Panc1 (cell line): ENCODE results near the gene BMI1.

ENCODE experiments used
- POLR2AphosphoS5 ChIP-seq: IDR thresholded peaks from 2 replicates; pipeline ENCODE4 v1.6.1; 2012; ENCODE audit warnings: mild to moderate bottlenecking, low read depth, low read length, moderate library complexity
- REST ChIP-seq, 2 experiments: IDR thresholded peaks; 2 replicates each; pipeline ENCODE4 v1.6.1; 2011 to 2012; ENCODE audit warnings: low read depth in 2 of 2, control low read depth in 1 of 2, low read length in 1 of 2, mild to moderate bottlenecking in 1 of 2, moderate library complexity in 1 of 2; ENCODE audit not compliant: insufficient read depth in 1 of 2
- TCF7L2 ChIP-seq: IDR thresholded peaks from 2 replicates; pipeline ENCODE4 v1.6.1; 2011; ENCODE audit warnings: mild to moderate bottlenecking, low read depth, low read length, inconsistent platforms
- TF ChIP-seq, protein P1 (sequence below): fragments of 450-650 bp; IDR thresholded peaks from 2 replicates; pipeline ENCODE4 v1.5.1; 2017; ENCODE audit warnings: mild to moderate bottlenecking

GRCh38 chr10:22321924-22322640 lies 1.2 kb downstream of the BMI1 start:
- TF ChIP-seq, protein P1, sequence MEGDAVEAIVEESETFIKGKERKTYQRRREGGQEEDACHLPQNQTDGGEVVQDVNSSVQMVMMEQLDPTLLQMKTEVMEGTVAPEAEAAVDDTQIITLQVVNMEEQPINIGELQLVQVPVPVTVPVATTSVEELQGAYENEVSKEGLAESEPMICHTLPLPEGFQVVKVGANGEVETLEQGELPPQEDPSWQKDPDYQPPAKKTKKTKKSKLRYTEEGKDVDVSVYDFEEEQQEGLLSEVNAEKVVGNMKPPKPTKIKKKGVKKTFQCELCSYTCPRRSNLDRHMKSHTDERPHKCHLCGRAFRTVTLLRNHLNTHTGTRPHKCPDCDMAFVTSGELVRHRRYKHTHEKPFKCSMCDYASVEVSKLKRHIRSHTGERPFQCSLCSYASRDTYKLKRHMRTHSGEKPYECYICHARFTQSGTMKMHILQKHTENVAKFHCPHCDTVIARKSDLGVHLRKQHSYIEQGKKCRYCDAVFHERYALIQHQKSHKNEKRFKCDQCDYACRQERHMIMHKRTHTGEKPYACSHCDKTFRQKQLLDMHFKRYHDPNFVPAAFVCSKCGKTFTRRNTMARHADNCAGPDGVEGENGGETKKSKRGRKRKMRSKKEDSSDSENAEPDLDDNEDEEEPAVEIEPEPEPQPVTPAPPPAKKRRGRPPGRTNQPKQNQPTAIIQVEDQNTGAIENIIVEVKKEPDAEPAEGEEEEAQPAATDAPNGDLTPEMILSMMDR: no peak
- TF ChIP-seq REST (IDR thresholded peaks at IDR 0.05; ENCODE audit: insufficient read depth in 1 of 2, low read depth in 2 of 2, low read length in 1 of 2) (no peak), POLR2AphosphoS5 (no peak), TCF7L2 (no peak)
